HepG2 (cell line): ENCODE results near the gene LEFTY2.

Source experiments
- CHD4 ChIP-seq: fragments of 200-600 bp; sonication (generic); IDR thresholded peaks from 2 replicates; pipeline ENCODE4 v1.7.0; 2017; ENCODE audit warnings: mild to moderate bottlenecking, low read length, borderline replicate concordance
- EP300 ChIP-seq, 3 experiments: sonication (generic) in 1 of 3; formaldehyde crosslinking in 1 of 3; IDR thresholded peaks; 2 replicates each; pipeline versions ENCODE4 v1.5.1 to v1.6.1; 2011 to 2020; ENCODE audit warnings: low read depth in 2 of 3, low read length in 2 of 3, borderline replicate concordance in 1 of 3, improper control_type of control experiment in 1 of 3, mild to moderate bottlenecking in 1 of 3, missing genetic modification reagents in 1 of 3, moderate library complexity in 1 of 3
- FOXJ3 ChIP-seq: sonication (generic); formaldehyde crosslinking; IDR thresholded peaks from 2 replicates; pipeline ENCODE4 v1.4.0; 2020; ENCODE audit warnings: missing genetic modification reagents, mild to moderate bottlenecking, borderline replicate concordance
- RAD21 ChIP-seq: fragments of 450-650 bp; formaldehyde crosslinking; IDR thresholded peaks from 2 replicates; pipeline ENCODE4 v1.5.0; 2020; ENCODE audit warnings: mild to moderate bottlenecking
- XBP1 ChIP-seq: sonication (generic); formaldehyde crosslinking; IDR thresholded peaks from 2 replicates; pipeline ENCODE4 v1.5.0; 2020; ENCODE audit warnings: missing genetic modification reagents
- TF ChIP-seq, protein P1 (sequence below): IDR thresholded peaks from 2 replicates; pipeline ENCODE4 v1.6.1; 2012; ENCODE audit warnings: inconsistent platforms

DNA sequence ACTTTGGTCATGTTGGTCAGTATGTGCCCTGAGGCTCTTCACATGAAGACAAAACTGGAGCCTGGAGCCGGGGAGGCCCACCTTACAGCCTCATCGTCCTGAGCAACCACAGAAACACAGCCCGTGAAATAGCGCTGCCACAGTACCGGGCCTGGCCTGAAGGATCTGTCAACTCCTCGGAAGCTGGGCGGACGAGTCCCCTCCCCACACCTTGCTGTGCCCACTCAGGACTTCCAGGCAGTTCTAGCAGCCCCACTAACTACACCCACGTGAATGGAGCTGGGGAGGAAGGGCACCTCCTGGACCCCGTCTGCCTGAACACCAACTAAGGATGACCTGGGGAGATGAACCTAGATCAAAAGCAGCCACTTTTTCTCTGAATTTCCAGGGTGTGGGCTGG is 33.4 kb upstream of the LEFTY2 start:
- TF ChIP-seq, protein P1, sequence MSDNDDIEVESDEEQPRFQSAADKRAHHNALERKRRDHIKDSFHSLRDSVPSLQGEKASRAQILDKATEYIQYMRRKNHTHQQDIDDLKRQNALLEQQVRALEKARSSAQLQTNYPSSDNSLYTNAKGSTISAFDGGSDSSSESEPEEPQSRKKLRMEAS = no peak
- TF ChIP-seq EP300 (IDR thresholded peaks at IDR 0.05; ENCODE audit: low read depth in 2 of 2, low read length in 2 of 2) = no peak
- no peak for TF ChIP-seq EP300 (CRISPR knock-in tag; IDR thresholded peaks at IDR 0.05; ENCODE audit: borderline replicate concordance)
- no peak for TF ChIP-seq XBP1 (CRISPR knock-in tag)
- TF ChIP-seq RAD21 (CRISPR knock-in tag) = no peak
- TF ChIP-seq FOXJ3 (CRISPR knock-in tag) = no peak
- no peak for TF ChIP-seq CHD4
